Endometrial microvascular endothelial cells (primary cell): ENCODE measurements around the gene ITGB5. TPM values are rescaled to one million over a fixed set of nuclear protein-coding genes. Genes with fewer than 3 reads are reported as not detected.

Experiments
- in situ Hi-C: cut with HindIII; loops from 2 replicates; pipeline ENCODE4 v1.10.0; 2017; ENCODE audit warnings: low sequenced_read_pairs, low pct_unique_long_range_greater_than_20kb; ENCODE audit errors: inconsistent ontology term
- total RNA-seq: library from RNA; depleted of rRNA; stranded (reverse); fragments of >200 nt; gene quantifications from one replicate; pipeline ENCODE4 v1.2.3, GENCODE V29; 2015; ENCODE audit errors: inconsistent ontology term

The ITGB5 gene
- total RNA-seq, 1 donor from 2014 or later: 304 TPM

- in situ Hi-C loops: no loop called here
Measured at GRCh38 chr3:124903896-124904834, 17.0 kb upstream of the ITGB5 start.

- in situ Hi-C loops: loop anchor here (10.0 kb wide), 1 partner anchor 132 kb away; no protein-coding TSS in a partner anchor
Measured at GRCh38 chr3:124896824-124897526, 9.8 kb upstream of the ITGB5 start.

- in situ Hi-C loops: loop anchor here (10.0 kb wide), 1 partner anchor 131 kb away; no protein-coding TSS in a partner anchor
Measured at GRCh38 chr3:124895756-124896155, 8.6 kb upstream of the ITGB5 start.

- in situ Hi-C loops: loop anchor here (10.0 kb wide), 1 partner anchor 129 kb away; no protein-coding TSS in a partner anchor
Measured at GRCh38 chr3:124893526-124893925, 6.4 kb upstream of the ITGB5 start.

DNA sequence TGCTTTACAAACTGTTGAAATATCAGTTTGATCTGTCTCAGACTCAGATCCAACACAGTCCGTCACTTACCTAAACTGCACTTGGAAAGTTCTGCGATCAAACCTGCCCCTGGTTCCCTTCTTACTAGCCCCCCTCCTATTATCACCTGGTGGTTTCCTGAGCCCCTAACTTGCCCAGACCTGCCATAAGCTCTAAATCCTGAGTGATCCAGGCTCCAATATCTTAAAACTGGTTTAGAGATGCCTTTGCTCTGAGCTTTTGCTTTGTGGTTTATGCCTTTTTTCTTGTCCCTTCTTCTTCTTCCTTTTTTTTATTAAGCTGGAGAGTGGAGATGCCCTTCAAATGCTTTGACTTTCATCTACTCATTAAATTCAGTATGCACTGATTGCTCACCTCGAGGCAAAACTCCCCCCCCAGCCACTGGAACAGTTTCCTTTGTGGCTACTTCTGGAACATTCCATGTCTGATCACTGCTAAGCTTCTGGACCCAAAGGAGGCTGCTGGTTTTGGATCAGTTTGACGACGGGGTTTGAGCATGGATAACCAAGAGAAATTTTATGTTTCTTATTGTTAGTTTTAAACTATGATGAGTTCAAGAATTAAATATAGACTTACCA is 3.5 kb upstream of the ITGB5 start:
- in situ Hi-C loops: loop anchor here (10.0 kb wide), 1 partner anchor 126 kb away; no protein-coding TSS in a partner anchor

DNA sequence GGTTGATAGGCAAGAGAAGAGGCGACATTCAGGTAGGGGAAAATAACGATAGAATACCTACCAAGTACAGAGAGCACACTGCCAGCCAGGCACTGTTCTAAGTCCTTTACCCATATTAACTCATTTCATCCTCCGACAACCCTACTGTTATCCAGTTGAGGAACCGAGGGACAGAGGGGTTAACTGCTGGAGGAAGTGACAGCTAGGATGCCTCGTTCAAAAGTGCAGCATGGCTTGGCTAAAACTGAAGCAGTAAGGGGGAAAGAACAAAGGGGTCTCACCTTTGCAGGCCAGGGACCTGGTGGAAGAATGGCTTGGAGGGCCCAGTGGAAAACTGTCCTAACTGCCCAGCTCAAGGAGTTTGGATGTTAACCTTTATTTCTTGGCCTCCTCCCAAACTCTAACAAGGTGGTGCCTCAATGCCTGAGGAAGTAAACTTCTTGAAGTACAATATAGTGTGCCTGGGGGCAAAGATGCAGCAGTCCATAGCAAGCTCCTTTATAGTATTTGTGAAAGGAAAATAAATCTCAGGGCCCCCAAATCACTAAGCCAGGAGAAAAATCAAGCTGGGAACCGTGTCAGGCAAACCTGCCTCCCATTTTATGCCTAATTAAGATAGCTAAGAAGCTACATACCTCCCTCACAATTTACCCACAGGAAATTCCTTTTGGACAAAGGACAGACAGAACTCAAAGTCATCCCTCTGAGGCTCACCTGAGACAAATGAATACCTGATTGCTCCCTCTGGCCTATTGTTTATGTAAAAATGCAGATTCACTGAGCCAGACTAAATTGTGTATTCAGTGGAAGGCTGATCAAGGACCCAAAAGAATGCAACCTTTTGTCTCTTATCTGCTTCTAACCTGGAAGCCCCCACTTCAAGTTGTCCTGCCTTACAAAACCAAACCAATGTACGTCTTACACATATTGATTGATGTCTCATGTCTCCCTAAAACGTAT is 1.6 kb upstream of the ITGB5 start:
- in situ Hi-C loops: no loop called here

DNA sequence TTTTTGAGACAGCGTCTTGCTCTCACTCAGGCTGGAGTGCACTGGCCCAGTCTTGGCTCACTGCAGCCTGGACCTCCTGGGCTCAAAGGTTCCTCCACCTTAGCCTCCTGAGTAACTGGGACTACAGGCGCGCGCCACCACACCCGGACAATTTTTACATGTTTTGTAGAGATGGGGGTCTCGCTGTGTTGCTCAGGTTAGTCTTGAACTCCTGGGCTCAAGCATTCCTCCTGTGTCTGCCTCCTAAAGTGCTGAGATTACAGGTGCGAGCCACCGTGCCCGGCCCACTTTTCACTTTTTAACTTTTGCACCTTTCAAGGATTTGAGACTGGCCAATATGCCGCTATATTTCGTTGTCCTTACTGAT is 750 bp upstream of the ITGB5 start:
- in situ Hi-C loops: no loop called here

GRCh38 chr3:124886168-124887056 is 753 bp downstream of the ITGB5 start:
- in situ Hi-C loops: no loop called here

DNA sequence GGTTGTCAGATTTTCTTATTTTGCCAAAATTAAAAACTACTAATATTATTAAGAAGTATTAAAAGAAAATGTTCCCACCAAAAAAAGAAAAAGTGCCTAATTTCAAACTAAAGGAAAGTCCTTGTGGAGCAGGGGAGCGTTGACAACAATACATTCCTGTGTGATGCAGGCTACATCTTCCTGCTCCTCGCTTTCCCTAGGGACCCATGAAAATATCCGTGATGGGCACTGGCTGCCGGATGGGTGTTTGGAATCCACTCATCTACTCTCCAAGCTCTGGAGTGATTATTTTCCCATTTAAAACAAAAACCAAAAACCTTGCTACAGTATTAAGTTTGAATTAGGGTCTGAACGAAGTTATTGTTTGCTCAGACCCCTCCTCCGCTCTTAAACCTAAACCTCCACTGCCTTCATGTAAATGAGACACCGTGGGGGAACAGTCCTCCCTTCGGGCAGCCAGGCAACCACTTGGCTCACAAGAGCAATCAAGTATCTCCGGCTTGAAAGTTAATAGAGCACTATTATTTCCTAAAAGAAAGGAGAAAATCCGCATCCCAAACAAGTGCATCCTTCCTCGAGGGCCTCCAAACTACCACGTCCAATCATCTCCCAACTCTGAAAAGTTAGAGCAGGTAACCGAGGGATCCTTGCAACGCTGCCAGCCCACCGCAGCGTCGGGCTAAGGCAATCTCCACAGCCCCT is 1.5 kb downstream of the ITGB5 start:
- in situ Hi-C loops: no loop called here

DNA sequence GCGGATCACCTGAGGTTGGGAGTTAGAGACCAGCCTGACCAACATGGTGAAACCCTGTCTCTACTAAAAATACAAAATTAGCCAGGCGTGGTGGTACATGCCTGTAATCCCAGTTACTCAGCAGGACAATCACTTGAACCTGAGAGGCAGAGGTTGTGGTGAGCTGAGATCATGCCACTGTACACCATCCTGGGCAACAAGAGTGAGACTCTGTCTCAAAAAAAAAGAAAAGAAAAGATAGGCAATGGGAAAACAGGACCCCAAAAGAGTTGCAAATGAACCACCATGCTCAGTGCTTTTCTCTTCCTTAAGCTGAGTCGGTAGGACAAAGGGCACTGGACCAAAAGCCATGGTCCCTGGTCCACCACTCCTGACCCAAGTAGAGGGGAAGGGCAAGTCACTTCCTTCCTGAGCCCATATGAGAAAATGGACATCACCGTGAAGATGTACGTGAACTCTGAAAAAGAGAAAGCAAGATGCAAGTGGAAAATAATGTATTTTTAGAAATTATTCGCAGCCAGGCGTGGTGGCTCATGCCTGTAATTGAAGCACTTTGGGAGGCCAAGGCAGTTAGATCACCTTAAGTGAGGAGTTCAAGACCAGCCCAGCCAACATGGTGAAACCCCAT is 2.6 kb downstream of the ITGB5 start:
- in situ Hi-C loops: no loop called here

DNA sequence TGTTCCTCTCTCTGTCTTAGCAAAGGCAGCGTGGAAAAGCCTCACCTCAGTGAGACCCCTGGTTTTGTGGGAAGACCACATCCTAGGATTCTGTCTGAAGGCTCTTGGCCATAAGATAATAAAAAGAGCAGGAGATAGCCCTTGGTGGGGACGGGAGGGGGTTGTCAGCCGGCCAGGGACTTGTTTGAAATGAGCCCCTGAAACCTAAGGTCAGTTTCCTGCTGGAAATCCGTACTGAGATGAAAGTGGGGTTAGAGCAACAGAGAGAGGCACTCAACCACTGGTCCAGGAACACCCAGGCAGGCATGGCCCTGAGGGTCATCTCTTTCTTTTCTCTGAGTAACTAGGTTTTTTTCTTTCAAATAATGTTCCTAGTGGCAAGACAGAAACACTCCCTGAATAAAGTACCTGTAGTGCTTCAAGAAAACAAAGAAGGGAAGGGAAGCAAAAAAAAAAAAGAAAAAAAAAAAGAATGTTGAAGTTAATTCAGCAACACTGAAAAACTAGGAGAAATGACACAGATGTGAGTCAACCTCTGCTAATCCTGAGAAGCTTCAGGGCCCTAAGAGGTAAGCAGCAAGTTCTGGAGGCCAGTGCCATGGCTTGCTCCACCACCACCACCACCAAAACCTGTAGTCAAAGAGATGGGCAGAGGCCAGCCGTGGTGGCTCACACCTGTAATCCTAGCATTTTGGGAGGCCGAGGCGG is 3.2 kb downstream of the ITGB5 start:
- in situ Hi-C loops: no loop called here

DNA sequence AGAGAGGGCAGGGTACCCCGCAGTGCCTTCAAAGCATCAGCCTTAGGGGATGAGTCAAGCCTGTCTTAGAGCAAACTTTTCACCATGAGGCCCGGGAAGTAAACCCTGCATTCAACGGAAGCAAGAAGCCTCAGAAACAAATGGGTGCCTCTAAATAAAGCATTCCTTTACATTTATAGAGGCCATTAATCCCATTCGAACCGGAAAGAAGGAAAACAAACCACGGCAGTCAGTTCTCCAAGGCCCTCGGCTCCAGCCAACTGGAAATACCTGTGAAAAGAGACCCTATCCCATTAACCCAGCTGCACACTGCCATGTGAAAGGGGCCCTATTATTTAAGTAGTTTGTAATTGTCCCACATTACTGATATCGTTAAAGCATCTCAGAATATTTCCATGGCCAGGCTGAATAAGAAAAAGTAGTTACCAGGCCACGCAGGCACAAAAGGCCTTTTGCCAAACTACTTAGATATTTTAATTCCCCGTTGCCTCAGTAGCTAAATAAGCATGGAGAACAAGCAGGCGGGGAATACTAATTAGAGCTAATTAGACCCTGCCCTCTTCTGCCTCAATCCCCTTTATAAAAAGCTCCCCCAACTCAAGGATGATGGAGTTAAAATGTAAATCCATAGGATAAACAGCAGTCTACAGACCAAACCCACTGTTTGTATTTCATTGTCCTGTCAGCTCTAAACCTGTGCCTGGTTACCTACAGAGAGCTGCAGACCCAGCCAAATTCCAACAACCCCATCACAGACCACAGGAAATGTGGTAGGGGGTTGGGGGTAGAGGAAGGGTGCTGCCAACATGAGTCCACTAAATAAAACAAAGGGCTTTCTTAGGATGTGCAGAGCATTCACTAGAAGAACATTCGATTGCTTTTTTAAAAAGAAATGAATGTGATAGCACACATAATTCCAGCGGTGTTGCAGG is 4.1 kb downstream of the ITGB5 start:
- in situ Hi-C loops: no loop called here

DNA sequence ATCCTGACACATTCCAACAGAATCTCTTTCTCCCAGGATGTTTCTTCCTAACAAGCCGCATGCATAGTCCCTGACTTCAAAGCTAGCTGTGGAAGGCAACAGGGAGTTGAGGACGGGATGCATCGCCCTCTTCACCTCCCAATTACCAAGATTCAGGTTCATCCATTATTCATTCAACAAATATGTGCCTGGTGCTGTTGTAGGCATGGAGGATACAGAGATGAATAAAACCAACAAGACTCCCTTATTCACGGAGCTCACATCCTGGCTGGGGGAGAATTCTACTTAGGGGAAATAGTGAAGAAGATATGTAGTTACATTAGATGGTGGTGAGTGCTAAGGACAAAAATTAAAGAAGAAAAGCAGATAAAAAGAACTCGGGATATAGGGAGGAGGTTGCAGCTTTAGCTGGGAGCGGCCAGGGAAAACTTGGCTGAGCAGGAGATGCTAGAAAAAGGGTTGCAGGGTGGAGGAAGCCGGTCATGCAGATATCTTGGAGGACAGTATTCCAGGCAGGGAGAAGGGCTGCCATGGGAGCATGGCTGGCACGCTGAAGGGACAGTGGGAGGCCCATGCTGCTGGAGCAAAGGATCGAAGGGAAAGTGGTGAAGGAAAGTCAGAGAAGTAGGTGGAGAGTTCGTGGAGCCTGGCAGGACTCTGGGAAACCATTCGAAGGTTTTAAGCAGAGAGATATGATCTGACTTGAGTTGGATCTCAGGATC is 5.0 kb downstream of the ITGB5 start:
- in situ Hi-C loops: no loop called here

- in situ Hi-C loops: no loop called here
Measured at GRCh38 chr3:124879337-124879680, 7.9 kb downstream of the ITGB5 start.
